Stimulated activated CD4-positive, alpha-beta T cell treated with anti-CD3 and anti-CD28 coated beads, Interleukin-1b, Interleukin-23, amount 100 ng/mL, for 48 hours (primary cell): ENCODE measurements around the gene RNF217.
A peak's percentile ranks its signal among the peaks of the same experiment; 100 is the strongest.
"Not testable (repeated sequence)": the region's sequence is repeated elsewhere in the genome, so short reads cannot be mapped to it uniquely, and the experiment has no call there.

Experiments used
- DNase-seq: peaks from one replicate; pipeline ENCODE4 v3.0.0-alpha.2; 2020

Gene RNF217

GRCh38 chr6:125102891-125103290 lies 140.7 kb downstream of the RNF217 start:
- no peak for DNase-seq

GRCh38 chr6:125104425-125104824 lies 142.2 kb downstream of the RNF217 start:
- DNase-seq = no peak

GRCh38 chr6:125107048-125107447 lies 144.8 kb downstream of the RNF217 start:
- no peak for DNase-seq

DNA sequence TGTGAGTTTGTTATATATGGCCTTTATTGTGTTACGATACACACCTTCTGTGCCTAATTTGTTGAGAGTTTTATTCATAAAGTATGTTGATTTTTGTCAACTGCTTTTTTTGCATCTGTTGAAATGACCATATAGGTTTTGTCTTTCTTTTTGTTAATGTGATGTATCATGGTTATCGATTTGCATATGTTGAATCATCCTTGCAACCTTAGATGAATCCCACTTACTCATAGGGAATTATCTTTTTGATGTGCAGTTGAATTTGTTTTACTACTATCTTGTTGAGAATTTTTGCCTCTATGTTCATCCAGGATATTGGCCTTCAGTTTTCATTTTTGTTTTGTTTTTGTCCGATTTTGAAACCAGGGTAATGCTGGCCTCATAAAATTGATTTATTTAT lies 145.7 kb downstream of the RNF217 start:
- DNase-seq = no peak

DNA sequence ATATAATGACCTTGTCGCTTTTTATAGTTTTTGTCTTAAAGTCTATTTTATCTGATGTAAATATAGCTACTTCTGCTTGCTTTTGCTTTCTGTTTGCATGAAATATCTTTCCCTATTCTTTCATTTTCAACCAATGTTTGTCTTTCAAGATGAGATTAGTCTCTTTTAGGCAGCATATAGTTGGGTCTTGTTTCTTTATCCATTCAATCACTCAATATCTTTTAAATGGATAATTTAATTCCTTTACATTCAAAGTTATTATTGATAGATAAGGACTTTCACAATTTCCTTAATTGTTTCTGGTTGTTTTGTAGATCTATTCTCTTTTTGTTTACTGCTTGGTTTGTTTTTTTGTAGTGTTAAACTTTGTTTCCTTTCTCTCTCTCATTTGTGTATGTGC lies 147.8 kb downstream of the RNF217 start:
- DNase-seq = no peak

- no peak for DNase-seq
Observed at GRCh38 chr6:125111219-125111983, 149.2 kb downstream of the RNF217 start.

GRCh38 chr6:125112934-125113333 lies 150.7 kb downstream of the RNF217 start:
- no peak for DNase-seq

DNA sequence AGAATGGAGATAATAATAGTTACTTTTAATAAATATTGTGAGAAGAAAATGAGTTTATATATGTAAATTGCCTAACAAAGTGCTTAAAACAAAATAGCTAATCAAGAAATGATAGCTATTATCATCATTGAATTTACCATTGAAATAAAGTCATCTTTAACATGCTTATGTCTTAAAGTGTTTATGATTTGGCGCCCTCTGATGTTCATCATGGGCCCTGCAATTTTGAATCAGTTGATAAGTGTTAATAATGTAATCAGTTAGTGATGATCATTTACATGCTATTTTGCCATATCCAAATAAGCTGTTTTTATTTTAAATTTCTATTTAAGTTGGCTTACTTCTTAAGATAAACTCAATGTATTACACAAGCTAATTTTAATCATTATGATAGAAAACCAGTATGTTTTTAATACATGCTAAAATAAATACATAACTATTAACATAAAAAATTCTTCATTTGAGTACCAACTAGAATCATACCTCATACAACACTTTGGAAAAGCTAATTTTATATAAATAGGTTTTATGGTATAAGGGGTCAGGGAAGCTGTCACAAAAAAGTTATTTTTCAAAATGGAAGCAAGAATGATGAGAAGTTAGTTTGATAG lies 152.1 kb downstream of the RNF217 start:
- DNase-seq = peak; percentile 33

DNA sequence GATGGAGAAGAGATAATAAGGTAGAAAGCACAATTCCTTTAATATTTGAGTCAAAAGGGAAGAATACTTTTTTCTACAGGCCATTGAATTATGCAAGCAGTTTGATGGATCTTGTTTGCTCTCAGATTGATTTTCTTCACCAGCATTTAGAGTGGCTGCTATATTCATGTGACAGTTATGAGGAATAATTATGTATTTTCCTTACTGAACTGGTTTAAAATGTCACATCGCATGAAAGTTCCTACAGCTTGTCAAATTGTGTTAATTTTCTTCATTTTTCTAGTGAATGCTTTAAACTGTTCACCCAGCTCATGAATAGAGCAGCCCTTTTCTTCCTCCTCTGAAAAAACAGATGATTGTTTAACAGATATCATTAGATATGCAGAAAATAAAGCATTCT lies 153.9 kb downstream of the RNF217 start:
- DNase-seq = no peak

DNA sequence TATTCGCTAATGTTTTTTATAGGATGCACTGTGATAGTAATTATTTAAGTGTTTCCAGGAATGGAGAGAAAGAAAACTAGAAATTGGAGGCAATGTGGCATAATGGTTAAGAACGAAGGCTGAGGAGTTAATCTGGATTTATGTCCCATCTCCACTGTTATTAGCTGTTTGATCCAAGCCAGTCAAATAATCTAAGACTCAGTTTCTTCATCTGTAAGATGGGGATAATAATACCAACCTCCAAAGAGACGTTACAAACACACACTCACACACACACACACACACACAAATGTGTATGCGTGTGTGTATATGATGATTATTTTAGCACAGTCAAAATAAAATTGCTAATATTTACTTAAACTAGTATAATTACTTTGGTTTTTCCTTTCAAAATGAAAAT lies 154.5 kb downstream of the RNF217 start:
- no peak for DNase-seq

DNA sequence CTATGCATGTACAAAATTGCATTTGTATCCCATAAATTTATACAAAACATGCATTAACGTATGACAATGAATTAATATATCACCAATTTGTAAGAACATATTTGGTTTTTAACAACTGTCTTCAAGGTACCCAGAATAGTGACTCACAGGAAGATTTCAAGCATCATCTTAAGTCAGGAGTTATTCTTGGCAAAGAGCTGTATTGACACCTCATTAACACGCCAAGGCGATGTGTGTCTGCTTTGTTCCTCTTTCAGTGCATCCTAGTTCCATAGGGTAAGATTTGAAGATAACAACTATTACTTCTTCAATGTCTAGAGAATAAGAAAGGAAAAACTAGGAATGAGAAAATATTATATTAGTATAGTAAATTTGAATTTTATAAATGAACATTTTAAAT lies 155.6 kb downstream of the RNF217 start:
- DNase-seq = no peak

DNA sequence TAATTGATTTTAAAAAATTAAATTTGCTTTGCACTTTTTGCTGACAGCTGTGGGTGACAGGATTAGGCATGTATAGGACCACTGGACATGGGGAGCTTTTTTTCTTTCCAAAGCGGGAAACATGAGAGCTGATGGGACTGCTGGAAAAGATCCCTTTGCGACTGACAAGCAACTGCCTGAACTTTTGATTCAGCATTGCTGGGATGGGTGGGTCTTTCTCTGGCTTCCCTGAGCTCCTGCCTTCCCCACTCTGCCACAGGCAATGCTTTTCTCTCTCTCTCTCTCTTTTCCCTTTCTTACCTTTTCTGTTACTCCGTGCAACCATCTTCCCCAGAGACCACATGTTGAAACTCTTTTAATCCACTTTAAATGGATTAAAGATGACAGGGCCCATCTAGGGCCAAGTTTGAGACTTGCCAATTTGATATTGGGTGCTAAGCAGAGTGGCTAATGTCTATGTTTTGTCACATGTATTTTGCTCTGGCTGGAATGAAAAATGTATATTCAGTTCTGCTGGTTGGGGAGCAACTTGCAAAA lies 157.9 kb downstream of the RNF217 start:
- no peak for DNase-seq

DNA sequence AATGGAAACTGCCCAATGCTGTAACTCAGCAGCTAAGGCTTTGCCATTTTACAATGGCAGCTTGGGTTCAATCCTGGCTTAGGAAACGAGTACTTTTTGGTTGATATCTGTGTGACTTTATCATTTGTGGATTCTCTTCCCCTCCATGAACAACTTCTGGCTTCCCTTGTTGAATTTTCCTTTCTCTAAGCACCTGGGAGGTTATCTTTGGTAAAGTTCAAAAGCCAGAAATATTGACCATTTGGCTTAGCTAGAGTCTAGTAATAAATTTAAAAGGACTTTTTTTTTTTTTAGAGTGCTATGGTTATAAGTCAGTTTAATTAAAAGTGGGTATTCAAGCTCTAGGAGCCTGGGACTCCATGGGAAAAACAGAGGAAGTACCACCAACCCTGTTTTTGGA lies 159.7 kb downstream of the RNF217 start:
- no peak for DNase-seq

DNA sequence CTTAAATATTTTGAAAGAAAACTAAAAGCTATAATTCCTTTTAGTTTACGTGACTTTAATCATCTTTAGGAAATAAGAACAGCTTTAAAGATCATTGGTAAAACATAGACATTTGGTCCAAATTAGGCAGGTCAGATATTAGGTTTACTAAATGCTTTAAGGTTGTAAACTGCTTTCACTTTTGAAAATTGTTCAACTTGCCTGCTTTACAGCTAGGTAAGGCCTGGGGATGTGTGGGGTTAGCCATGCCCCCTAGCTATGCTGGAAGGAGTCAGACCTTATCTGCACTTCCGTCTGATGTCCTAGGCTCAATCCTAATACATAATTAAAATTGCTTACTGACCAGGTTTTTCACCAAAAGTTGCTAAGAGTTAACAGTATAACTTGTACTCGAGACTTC lies 160.8 kb downstream of the RNF217 start:
- DNase-seq = no peak

DNA sequence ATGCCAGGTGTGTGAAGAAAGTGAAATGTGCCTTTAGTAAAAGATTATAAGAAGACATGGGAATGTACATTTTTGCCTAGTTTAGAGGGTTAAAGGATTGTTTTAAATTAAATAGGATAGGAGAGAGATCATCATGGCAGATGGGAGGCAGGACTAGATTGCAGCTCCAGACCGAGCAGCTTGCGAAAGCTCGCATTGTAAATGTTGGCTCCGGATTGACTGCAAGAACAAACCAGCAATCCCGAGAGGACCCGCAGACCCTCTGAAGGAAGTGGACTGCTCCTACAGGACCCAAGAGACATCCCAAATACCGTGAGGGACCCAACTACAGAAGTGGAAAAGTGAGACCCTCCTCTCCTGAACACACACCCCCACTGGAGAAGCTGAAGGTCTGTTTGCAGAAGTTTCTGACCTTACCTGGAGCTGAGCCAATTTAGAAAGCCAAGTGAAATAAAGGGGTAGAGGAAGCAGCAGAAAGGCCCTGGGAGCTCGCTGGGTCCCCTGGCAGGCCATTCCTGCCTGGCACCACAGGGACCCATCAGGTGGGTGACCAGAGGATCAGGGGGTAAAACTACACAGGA lies 161.3 kb downstream of the RNF217 start:
- DNase-seq = no peak

GRCh38 chr6:125124049-125124669 lies 161.9 kb downstream of the RNF217 start:
- no peak for DNase-seq

DNA sequence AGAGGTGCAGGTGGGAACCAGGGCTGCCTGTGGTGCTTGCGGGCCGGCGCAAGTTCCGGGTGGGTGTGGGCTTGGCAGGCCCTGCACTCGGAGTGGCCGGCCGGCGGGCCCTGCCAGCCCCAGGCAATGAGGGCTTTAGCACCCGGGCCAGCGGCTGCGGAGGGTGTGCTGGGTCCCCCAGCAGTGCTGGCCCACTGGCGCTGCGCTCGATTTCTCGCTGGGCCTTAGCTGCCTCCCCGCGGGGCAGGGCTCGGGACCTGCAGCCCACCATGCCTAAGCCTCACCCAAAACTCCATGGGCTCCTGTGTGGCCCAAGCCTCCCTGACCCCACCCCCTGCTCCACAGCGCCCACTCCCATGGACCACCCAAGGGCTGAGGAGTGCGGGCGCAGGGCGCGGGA lies 163.6 kb downstream of the RNF217 start:
- not testable (repeated sequence) for DNase-seq

GRCh38 chr6:125129354-125129753 lies 167.1 kb downstream of the RNF217 start:
- DNase-seq = no peak

DNA sequence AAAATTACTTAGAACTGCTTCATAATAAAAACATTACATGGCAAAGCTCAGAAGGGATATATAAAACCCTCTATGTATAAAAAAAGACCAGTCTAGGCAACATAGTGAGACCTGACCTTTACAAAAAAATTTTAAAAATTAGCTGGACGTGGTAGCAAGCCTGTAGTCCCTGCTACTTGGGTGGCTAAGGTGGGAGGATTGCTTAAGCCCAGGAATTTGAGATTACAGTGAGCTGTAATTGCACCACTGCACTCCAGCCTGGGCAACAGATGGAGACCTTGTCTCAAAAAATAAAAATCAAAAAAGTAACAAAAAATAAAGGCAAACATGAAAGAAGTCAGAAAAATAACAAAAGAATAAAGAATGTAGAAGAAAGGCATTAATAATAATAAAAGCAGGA lies 169.8 kb downstream of the RNF217 start:
- no peak for DNase-seq

- DNase-seq = no peak
Observed at GRCh38 chr6:125136378-125136777, 174.1 kb downstream of the RNF217 start.

GRCh38 chr6:125138083-125138482 lies 175.8 kb downstream of the RNF217 start:
- no peak for DNase-seq

GRCh38 chr6:125140808-125141207 lies 178.6 kb downstream of the RNF217 start:
- DNase-seq = no peak
